Measurements from ENCODE around the gene MAP2K5. TPM values are rescaled to one million over a fixed set of nuclear protein-coding genes. Genes with fewer than 3 reads are reported as not detected.

The MAP2K5 gene
- total RNA-seq, 2 donors from 2014 or later: 27.1 to 30.4 TPM

DNA sequence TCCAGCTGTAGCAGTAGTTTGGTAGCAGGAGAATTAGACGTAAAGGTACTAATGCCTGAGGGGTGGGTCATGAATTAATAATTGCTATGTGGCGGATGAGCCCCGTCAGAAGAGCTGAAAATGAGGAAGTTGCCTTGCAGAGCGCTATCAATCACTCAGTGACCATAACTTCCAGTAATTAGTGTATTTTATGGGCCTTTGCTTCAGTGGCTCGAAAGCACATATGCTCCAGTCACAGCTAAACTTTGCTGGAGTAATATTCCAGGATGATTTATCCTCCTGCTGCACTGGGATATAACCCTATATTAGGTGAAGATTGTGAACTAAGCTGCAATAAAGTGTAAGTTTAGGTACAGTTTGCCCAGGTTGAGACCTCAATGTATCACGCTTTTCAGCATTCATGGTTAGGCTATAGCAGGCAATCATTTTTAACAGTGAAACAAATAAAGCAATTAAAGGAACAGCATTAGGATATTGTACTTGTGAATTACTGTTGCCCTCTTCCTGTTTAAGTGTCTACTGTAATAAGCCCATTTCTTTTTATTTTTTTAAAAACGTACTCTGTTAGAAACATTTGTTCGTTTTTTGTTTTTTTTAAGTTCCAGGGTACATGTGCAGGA is 178.2 kb downstream of the MAP2K5 start:
- Mint-ChIP-seq H3K27ac (no peak overlapping the region), H3K27me3 (no peaks in the 10 kb centered on the region), H3K4me1 (peaks cover 2% of the 10 kb centered on the region), H3K4me3 (no peak overlapping the region), H3K36me3 (ENCODE audit: low read depth) (peaks cover 2% of the 10 kb centered on the region)
- DNase-seq (no peak), ATAC-seq (no peak)
- H3K9me3 ChIP-seq (ENCODE audit: control insufficient read depth, low read length, poor library complexity, severe bottlenecking): no peaks in the 10 kb centered on the region

DNA sequence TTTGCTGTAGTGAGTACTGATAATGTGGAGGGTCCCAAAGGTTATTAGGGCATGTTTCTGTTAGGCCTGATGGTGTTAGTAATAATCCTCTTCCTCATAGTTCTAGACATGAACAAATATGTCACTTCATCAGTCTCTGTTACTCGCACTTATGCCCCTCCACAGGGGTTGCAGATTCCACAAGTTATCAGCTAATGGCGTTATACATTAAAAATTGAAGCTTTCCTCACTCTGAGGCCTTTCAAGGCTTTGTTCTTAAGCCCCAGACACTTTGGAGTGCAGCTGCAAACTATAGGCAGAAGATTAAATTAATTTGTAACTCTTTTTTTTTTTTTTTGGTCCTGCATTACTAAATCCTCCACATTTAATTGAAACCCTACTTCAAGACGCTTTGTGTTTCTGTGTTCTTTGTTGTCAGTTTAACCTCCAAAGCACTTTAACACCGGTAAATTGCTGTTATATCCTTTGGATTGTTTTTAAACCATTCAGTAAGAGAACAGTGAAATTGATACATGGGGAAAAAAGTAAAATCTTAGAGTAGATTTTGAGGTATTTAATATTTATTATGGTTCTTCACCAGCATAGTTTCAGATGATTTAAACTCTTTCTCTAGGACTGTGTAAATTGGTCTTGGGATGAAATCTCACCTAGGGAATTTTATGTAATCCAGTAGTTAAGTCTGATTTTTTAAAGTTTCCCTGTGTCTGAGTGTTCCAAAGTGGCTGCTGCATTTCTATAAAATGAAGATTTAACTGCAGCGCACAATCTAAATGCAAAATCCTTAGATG is 179.7 kb downstream of the MAP2K5 start:
- H3K9me3 ChIP-seq (ENCODE audit: control insufficient read depth, low read length, poor library complexity, severe bottlenecking): no peaks in the 10 kb centered on the region
- Mint-ChIP-seq H3K4me1 (peaks cover 2% of the 10 kb centered on the region), H3K27ac (no peak overlapping the region), H3K36me3 (ENCODE audit: low read depth) (peaks cover 2% of the 10 kb centered on the region), H3K27me3 (no peaks in the 10 kb centered on the region), H3K4me3 (no peak overlapping the region)
- DNase-seq (no peak), ATAC-seq (no peak)

DNA sequence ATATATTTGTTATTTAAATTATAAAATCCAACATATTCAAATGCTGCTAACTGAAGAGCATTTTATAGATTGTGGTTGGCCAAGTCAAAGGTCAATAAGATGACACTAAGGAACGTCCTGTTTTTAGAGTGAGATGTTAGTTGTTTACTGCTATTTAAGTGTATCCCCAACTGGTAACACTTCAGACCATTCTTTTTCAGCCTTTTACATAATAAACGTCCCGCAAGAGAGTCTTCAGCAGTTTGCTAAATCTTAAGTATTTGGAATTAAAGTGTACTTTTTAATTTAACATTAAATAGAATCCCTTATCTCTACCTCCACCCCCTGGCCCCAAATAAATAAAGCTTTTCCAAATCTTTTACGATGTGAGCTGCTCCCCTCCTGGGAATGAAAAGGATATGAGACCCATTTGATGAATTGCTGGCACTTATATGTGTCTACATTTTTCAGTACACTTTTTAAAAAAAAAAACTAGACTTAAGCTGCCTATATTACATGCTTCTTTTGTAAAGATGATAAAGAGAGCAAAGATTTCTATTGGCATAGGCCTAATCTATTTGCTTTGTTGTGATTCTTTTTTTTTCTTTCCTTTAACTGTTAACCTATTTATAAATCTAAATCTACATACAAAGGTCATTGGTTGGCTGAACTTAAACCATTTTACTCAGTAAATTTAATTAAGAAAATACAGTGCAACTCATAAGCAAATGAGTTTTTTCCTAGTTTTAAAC is 181.0 kb downstream of the MAP2K5 start:
- Mint-ChIP-seq H3K4me1 (peaks cover 2% of the 10 kb centered on the region), H3K27me3 (no peaks in the 10 kb centered on the region), H3K27ac (no peak overlapping the region), H3K36me3 (ENCODE audit: low read depth) (peaks cover 2% of the 10 kb centered on the region), H3K4me3 (no peak overlapping the region)
- DNase-seq (no peak), ATAC-seq (no peak)
- H3K9me3 ChIP-seq (ENCODE audit: control insufficient read depth, low read length, poor library complexity, severe bottlenecking): no peaks in the 10 kb centered on the region

DNA sequence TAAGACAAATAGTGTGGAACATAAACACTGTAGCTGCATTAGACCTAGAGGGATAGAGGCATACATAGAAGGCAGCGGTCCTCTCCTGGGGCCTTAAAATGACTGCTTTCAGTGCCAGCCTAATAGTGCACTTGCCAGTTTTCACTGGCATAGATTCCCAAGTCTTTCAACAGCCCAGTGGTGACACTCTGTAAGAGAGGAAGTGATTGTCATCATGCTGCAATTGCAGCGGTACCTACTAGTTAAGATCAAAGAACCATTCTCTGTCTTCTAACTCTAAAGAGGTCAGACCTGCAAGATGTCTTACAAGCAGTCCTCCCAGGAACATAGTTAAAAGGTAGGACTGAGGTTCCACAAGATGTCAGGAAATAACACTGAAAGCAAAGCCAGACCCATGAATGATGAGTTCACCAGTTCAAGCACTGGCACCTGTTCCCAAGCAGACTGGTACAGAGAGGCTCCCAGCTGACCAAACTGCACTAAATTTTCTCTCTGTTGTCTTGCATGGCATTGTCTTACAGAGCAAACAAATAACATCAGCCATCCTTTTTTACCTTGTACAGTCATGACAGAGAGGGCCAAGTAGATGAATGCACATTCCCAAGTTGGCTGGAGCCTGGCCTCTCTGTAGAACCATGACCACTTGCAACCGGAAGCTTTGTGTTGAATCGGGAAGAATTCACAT is 182.3 kb downstream of the MAP2K5 start:
- Mint-ChIP-seq H3K27ac (no peak overlapping the region), H3K4me3 (no peak overlapping the region), H3K4me1 (peaks cover 2% of the 10 kb centered on the region), H3K36me3 (ENCODE audit: low read depth) (peaks cover 2% of the 10 kb centered on the region), H3K27me3 (no peaks in the 10 kb centered on the region)
- H3K9me3 ChIP-seq (ENCODE audit: control insufficient read depth, low read length, poor library complexity, severe bottlenecking): no peaks in the 10 kb centered on the region
- no peak for DNase-seq
- ATAC-seq: no peak

DNA sequence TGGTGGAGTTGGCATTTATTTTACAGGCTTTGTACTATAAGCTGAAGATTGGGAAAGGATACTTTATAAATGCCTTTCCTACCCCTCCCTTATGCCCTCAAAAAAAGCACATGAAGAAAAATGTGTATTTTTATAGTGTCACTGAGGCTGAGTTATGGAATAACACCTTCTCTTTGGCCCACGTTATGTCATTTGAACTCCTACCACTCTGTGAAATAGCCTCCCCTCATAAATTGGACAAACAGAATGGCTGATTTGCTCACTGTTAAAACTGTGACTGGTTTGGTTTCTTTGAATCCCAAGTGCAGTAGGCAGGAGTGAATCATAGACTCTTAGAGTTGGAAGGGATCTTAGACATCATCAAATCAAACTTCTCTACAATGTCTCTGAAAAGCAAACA is 187.6 kb downstream of the MAP2K5 start:
- Mint-ChIP-seq H3K27me3 (no peaks in the 10 kb centered on the region), H3K4me3 (no peak overlapping the region), H3K4me1 (peaks cover 8% of the 10 kb centered on the region), H3K36me3 (ENCODE audit: low read depth) (no peaks in the 10 kb centered on the region), H3K27ac (no peak overlapping the region)
- no peaks in the 10 kb centered on the region for H3K9me3 ChIP-seq (ENCODE audit: control insufficient read depth, low read length, poor library complexity, severe bottlenecking)
- ATAC-seq (no peak), DNase-seq (no peak)

DNA sequence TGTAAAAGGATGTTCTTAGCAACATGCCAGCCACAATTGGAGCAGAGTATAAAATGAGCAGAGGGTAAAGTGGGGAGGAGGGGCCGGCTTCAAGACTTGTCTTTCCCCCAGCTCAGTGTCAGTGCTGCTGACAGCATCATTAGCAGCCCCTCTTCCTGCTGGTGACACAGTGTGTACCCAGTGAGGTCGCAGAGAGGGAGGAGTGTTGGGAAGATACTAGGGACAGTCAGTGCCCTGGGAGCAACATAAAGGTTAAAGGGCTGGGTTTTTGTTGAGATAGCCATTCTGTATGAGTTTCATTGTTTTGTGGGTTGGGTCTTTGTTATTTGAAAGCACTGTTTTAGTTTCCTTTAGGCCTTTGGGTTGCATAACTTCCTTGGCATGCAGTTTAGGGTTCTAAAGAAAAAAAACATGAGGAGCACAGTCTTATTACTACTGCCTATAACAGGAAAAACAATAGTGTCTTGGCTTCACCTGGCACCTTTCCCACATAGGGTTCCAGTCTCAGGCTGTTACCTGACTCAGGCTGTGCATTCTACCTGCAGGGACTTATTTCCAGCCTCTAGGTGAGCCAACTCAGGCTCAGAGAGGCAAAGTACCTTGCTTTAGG is 188.7 kb downstream of the MAP2K5 start:
- no peaks in the 10 kb centered on the region for H3K9me3 ChIP-seq (ENCODE audit: control insufficient read depth, low read length, poor library complexity, severe bottlenecking)
- no peak overlapping the region for H3K4me3 Mint-ChIP-seq
- no peaks in the 10 kb centered on the region for H3K27me3 Mint-ChIP-seq
- H3K4me1 Mint-ChIP-seq: peaks cover 13% of the 10 kb centered on the region
- ATAC-seq: no peak
- DNase-seq: no peak
- H3K27ac Mint-ChIP-seq: no peak overlapping the region
- no peaks in the 10 kb centered on the region for H3K36me3 Mint-ChIP-seq (ENCODE audit: low read depth)

DNA sequence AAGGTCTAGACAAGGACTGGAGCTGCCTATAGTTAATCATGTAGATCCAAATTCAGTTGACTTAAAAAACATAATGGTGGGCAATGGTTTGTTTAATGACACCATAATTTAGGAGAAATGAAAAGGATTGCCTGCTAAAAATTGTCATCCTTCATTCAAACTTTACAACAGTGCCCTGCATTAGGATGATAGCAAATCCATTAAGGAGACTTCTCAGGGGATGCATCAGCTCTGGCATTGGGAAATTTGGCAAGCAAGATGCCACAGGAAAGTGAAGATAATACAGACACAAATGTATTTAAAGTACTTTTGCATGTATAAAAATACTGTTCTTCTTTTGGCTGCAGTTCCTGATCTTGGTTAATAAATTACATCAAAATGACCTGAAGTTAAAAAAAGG is 189.7 kb downstream of the MAP2K5 start:
- no peaks in the 10 kb centered on the region for H3K9me3 ChIP-seq (ENCODE audit: control insufficient read depth, low read length, poor library complexity, severe bottlenecking)
- no peak overlapping the region for H3K27ac Mint-ChIP-seq
- H3K4me1 Mint-ChIP-seq: peaks cover 14% of the 10 kb centered on the region
- DNase-seq: no peak
- no peak for ATAC-seq
- H3K36me3 Mint-ChIP-seq (ENCODE audit: low read depth): no peaks in the 10 kb centered on the region
- H3K27me3 Mint-ChIP-seq: no peaks in the 10 kb centered on the region
- H3K4me3 Mint-ChIP-seq: no peak overlapping the region

DNA sequence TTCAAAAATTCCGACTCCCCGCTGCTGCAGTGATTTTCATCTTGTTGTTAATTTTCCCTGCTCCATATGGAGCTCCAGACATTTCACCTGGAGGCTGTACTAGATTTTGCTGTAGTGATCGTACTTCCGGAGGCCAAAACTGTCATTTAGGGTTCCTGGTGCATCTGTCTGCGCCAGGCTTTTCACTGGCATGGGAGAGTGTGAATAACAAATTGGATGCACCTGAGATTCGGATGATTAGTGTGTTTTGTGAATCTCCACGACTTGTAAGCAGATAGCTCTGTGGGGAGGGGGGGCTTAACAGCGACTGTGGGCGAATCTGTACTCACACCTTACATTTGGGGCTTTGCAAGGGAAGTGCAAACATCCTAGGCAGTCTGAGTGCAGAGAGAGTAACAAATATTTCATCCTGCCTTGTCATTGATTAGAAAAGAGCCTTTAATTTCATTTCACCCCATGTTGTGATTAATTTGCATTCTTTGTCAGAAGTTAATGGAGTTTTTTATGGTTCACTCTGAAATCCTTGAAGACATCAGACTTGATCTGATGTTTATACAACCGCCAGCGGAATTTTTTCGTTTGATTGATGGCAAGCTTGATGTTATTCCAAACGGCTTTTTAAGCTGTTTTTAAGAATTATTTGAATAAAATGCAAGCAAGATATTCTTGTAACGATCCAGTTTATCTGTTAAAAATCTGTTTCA is 190.3 kb downstream of the MAP2K5 start:
- no peaks in the 10 kb centered on the region for H3K9me3 ChIP-seq (ENCODE audit: control insufficient read depth, low read length, poor library complexity, severe bottlenecking)
- Mint-ChIP-seq H3K27ac (no peak overlapping the region), H3K27me3 (no peaks in the 10 kb centered on the region), H3K4me1 (peaks cover 19% of the 10 kb centered on the region), H3K36me3 (ENCODE audit: low read depth) (peaks cover 2% of the 10 kb centered on the region), H3K4me3 (no peak overlapping the region)
- DNase-seq (no peak), ATAC-seq (no peak)

DNA sequence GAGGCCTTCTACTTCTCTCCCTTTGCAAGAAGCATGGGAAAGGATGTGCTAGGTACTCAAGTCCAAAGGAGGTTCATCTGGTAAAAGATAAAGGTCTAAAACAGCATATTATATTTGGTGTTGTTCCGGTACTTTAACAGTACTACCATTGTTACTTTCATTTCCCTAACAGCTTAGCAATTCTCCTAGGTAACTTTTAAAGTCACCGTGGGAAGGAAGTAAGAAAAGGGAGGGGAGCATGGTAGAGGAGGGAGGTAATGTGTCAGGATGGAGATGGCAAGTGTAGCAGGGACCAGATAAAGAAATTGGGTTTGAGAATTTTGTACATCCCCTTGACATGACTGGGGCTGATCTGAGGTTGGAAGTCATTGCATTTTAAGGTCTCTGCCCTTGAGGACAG is 193.4 kb downstream of the MAP2K5 start:
- peaks cover 2% of the 10 kb centered on the region for H3K36me3 Mint-ChIP-seq (ENCODE audit: low read depth)
- H3K4me3 Mint-ChIP-seq: no peak overlapping the region
- H3K27me3 Mint-ChIP-seq: no peaks in the 10 kb centered on the region
- no peak for ATAC-seq
- no peaks in the 10 kb centered on the region for H3K9me3 ChIP-seq (ENCODE audit: control insufficient read depth, low read length, poor library complexity, severe bottlenecking)
- H3K4me1 Mint-ChIP-seq: peaks cover 18% of the 10 kb centered on the region
- H3K27ac Mint-ChIP-seq: peak overlapping the region; percentile 37
- DNase-seq: no peak

DNA sequence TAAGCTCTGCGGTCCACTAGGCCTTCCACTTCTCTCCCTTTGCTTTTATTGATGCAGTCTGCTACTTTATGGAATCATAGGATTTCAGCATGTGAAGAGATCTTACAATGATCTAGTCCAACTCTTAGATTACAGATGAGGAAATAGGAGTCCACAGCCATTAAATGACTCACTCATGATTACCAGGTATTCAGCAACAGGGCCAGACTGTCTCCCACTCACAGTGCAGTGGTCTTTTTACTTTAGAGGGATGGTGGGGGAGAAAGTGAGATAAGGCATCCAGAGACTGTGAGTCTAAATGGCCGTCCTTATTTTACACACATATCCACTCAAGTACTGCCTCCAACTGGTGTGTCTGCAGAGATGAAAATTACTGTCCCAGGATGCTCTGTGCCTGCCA is 194.3 kb downstream of the MAP2K5 start:
- Mint-ChIP-seq H3K4me1 (peaks cover 17% of the 10 kb centered on the region), H3K4me3 (no peak overlapping the region), H3K27ac (peak overlapping the region; percentile 70), H3K27me3 (no peaks in the 10 kb centered on the region), H3K36me3 (ENCODE audit: low read depth) (peaks cover 2% of the 10 kb centered on the region)
- no peak for ATAC-seq
- DNase-seq: no peak
- H3K9me3 ChIP-seq (ENCODE audit: control insufficient read depth, low read length, poor library complexity, severe bottlenecking): no peaks in the 10 kb centered on the region

DNA sequence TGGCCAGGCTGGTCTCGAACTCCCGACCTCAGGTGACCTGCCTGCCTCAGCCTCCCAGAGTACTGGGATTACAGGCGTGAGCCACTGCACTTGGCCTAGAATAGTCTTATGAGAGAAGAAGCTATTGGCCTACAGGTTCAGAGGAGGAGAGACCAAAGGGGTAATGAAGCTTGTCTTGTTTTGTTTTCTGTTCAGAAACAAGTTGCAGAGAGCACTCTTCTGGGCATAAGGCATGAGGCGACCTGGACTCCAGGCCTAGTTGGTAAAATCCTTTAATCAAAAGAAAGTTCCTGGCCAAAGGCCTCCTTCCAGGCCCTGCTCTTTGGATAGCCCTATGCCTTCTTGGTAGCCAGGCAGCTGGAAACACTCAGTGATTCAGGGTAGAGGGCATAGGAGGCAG is 195.6 kb downstream of the MAP2K5 start:
- no peaks in the 10 kb centered on the region for H3K9me3 ChIP-seq (ENCODE audit: control insufficient read depth, low read length, poor library complexity, severe bottlenecking)
- no peak overlapping the region for H3K27ac Mint-ChIP-seq
- DNase-seq (no peak), ATAC-seq (no peak)
- no peak overlapping the region for H3K4me3 Mint-ChIP-seq
- H3K27me3 Mint-ChIP-seq: no peaks in the 10 kb centered on the region
- peaks cover 19% of the 10 kb centered on the region for H3K4me1 Mint-ChIP-seq
- peaks cover 2% of the 10 kb centered on the region for H3K36me3 Mint-ChIP-seq (ENCODE audit: low read depth)

DNA sequence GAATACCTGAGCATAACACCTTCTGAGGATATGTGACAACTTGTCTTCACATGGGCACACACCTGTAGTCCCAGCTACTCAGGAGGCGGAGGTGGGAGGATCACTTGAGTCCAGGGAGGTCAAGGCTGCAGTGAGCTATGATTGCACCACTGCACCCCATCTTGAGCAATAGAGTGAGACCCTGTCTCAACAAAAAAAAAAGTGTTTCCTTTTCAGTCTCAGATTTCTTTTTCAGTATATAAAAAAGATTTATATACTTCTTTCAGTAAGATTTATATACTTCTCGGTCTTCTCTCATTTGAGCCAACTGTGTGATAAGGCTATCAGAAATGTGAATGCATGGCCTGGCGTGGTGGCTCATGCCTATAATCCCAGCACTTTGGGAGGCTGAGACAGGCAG is 197.9 kb downstream of the MAP2K5 start:
- ATAC-seq (no peak), DNase-seq (no peak)
- H3K4me1 Mint-ChIP-seq: peaks cover 27% of the 10 kb centered on the region
- H3K4me3 Mint-ChIP-seq: no peak overlapping the region
- no peaks in the 10 kb centered on the region for H3K27me3 Mint-ChIP-seq
- H3K9me3 ChIP-seq (ENCODE audit: control insufficient read depth, low read length, poor library complexity, severe bottlenecking): no peaks in the 10 kb centered on the region
- no peak overlapping the region for H3K27ac Mint-ChIP-seq
- peaks cover 2% of the 10 kb centered on the region for H3K36me3 Mint-ChIP-seq (ENCODE audit: low read depth)

Data from T-helper 17 cell (primary cell).